ENCODE results near the gene MORF4L1. TPM values are rescaled to one million over a fixed set of nuclear protein-coding genes. Genes with fewer than 3 reads are reported as not detected.

Gene MORF4L1, protein sequence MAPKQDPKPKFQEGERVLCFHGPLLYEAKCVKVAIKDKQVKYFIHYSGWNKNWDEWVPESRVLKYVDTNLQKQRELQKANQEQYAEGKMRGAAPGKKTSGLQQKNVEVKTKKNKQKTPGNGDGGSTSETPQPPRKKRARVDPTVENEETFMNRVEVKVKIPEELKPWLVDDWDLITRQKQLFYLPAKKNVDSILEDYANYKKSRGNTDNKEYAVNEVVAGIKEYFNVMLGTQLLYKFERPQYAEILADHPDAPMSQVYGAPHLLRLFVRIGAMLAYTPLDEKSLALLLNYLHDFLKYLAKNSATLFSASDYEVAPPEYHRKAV
- total RNA-seq = 276 and 301 TPM in 2 replicates

GRCh38 chr15:78872155-78872971 lies at the start of gene MORF4L1:
MORF4L1 (plus strand) TSS chr15:78872890; CDS start chr15:78873018, 128 bp downstream.

DNA sequence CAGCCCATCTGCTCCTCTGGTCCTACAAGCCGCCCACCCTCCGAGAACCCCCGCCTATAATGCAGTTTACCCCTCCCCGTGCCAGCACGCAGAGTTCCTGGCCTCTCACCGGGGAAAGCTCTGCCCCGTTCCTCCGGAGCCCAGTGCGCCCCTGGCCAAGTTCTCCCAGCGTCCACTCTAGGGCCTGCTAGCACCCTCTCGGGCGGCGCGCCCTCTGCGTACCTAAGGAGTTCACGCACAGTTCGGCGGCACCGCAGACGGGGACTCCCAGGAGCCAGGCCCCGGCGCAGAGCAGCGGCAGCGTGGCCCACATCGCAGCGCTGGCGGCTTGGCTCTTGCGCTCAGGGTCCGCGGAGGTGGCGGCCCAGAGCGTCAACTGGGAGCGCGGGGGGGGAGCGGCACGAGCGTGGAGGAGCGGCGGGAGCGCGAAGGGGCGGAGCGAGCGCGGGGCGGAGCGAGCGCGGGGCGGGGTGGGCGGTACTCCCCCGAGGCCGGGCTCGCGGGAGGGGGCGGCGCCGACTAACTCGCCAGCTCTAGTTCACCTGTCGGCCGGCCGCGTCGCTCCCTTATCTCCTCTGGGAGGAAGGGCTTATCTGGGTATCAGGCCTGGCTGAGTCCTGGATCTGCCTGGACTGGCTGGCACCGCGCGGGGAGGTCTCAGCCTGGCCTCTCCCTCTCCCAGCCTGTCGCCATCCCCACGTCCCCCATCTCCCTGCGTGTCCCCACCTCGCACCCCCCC lies 72.1 kb downstream of the MORF4L1 start, which contains the start of gene CTSH:
Gene CTSH, minus strand, starts transcription at position 378 of the 739 bp plus-strand sequence. Its CDS starts 65 bp downstream, at position 313.

Other genes with a start within 250 kb of the MORF4L1 start
- under 0.01 and 0.21 TPM in 2 replicates for gene CHRNB4, start 231.7 kb upstream of the MORF4L1 start, total RNA-seq
- gene ADAMTS7, start 61.4 kb upstream of the MORF4L1 start, total RNA-seq = 0.34 and 5.0 TPM in 2 replicates
- 28.0 and 346 TPM in 2 replicates for gene CTSH, start 72.2 kb downstream of the MORF4L1 start, total RNA-seq
- gene RASGRF1, start 217.9 kb downstream of the MORF4L1 start, total RNA-seq = 0.78 TPM in 1 of 2 replicates, not detected in the other

Data from nasal cavity respiratory epithelium epithelial cell of viscerocranial mucosa (primary cell).